ENCODE measurements around the gene CAPN15. TPM values are rescaled to one million over a fixed set of nuclear protein-coding genes. Genes with fewer than 3 reads are reported as not detected.

The CAPN15 gene
- total RNA-seq, 4 donors from 2014 or later = 19.6 to 42.6 (median 29.0) TPM

- H3K9me3 ChIP-seq = no peaks in the 10 kb centered on the region
- peak; percentile 83 to 85 for DNase-seq
- H3K27ac ChIP-seq = no peak overlapping the region
- no peak overlapping the region for H3K4me3 ChIP-seq (replicated peaks in 1 of 3)
- H3K27me3 ChIP-seq = no peaks in the 10 kb centered on the region
- intact Hi-C loops (cut with DNase I) = no loop called here
- H3K4me1 ChIP-seq = peaks cover 13 to 22% of the 10 kb centered on the region in 2 donors
- WGBS, 2 donors = 33 to 46% methylated on average over 14 to 17 of the region's 22 CpGs
- no peaks in the 10 kb centered on the region for H3K36me3 ChIP-seq
- TF ChIP-seq POLR2A (IDR thresholded peaks at IDR 0.05) = no peak
- TF ChIP-seq, protein P1, sequence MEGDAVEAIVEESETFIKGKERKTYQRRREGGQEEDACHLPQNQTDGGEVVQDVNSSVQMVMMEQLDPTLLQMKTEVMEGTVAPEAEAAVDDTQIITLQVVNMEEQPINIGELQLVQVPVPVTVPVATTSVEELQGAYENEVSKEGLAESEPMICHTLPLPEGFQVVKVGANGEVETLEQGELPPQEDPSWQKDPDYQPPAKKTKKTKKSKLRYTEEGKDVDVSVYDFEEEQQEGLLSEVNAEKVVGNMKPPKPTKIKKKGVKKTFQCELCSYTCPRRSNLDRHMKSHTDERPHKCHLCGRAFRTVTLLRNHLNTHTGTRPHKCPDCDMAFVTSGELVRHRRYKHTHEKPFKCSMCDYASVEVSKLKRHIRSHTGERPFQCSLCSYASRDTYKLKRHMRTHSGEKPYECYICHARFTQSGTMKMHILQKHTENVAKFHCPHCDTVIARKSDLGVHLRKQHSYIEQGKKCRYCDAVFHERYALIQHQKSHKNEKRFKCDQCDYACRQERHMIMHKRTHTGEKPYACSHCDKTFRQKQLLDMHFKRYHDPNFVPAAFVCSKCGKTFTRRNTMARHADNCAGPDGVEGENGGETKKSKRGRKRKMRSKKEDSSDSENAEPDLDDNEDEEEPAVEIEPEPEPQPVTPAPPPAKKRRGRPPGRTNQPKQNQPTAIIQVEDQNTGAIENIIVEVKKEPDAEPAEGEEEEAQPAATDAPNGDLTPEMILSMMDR (IDR thresholded peaks at IDR 0.05) = no peak
Measured at GRCh38 chr16:558298-559020, 30.9 kb downstream of the CAPN15 start.

- peaks cover 13 to 22% of the 10 kb centered on the region in 2 donors for H3K4me1 ChIP-seq
- intact Hi-C loops (cut with DNase I) = no loop called here
- no peak for TF ChIP-seq POLR2A (IDR thresholded peaks at IDR 0.05)
- TF ChIP-seq, protein P1 (IDR thresholded peaks at IDR 0.05) = no peak
- H3K36me3 ChIP-seq = no peaks in the 10 kb centered on the region
- no peaks in the 10 kb centered on the region for H3K27me3 ChIP-seq
- no peak overlapping the region for H3K4me3 ChIP-seq (replicated peaks in 1 of 3)
- no peaks in the 10 kb centered on the region for H3K9me3 ChIP-seq
- DNase-seq = no peak
- H3K27ac ChIP-seq = no peak overlapping the region
- 75 to 78% methylated on average over 4 to 7 of the region's 15 CpGs for WGBS, 2 donors
Measured at GRCh38 chr16:559021-559380, 31.5 kb downstream of the CAPN15 start.

DNA sequence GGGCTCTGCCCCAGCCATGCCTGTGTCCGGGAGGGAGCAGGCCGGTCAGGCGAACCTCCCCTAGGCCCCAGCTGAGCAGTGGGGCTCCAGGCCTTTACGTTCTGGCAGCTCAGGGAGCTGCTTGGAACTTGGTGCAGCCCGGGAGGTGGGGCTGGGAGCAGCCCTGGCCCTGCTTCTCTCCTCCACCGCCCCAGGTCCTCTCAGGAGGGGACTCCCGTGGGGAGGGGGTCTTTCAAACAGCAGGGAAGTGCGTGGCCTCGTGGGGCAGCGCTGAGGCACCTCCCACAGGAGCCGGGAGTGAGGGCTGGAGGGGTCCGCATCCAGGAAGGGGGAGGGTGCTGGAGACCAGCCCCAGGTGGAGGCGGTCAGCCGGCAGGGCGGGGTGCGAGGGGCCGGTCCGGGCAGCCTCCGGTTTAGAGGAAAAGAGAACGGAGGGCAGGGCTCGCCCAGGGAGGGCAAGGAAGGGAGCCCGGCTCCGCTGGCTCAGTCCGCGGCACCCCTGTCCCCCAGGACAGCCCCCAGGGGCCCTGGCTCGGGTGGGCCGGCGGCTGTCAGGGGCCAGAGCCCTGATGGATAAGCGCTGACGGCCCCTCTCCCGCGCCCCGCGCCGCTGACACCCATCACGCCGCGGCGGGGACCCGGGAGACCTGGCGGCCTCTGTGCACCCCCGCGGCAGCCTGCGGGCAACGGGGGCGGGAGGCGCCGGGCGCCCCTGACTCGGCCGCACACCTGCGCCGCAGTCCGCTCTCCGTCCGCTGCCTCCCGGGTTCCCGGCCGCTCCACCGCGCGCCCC is 32.1 kb downstream of the CAPN15 start:
- Histone ChIP-seq H3K27ac (no peak overlapping the region), H3K4me1 (peaks cover 13 to 22% of the 10 kb centered on the region in 2 donors), H3K4me3 (replicated peaks in 1 of 3) (no peak overlapping the region), H3K27me3 (no peaks in the 10 kb centered on the region), H3K36me3 (no peaks in the 10 kb centered on the region), H3K9me3 (no peaks in the 10 kb centered on the region)
- WGBS, 2 donors = 11 to 28% methylated on average over 9 to 13 of the region's 62 CpGs
- no peak for TF ChIP-seq POLR2A (IDR thresholded peaks at IDR 0.05)
- TF ChIP-seq, protein P1 (IDR thresholded peaks at IDR 0.05) = no peak
- no peak for DNase-seq
- intact Hi-C loops (cut with DNase I) = no loop called here

DNA sequence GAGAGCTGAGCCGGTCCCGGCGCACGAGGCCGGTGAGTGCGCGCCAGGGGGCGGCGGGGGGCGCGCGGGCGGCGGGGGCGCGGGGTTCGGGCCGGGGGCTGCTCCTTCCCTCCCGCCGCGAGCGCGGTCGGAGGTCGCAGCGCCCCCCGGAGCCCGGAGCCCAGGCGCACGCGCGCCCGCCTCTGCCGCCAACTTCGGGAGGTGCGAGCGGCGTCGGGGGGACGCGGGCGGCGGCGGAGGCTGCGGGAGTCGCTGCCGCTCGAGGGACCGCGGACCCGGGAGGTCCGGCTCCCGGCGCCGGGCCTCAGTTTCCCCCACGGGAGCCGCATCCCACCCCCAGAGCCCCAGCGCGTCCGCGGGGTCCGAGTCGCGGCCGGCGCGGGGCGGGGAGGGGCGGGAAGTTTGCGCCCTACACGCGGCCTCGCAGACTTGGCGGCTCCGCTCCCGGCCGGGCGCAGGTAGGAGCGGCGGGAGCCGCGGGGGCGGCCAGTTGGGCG is 32.7 kb downstream of the CAPN15 start, which contains the start of gene PRR35:
Gene PRR35 (plus strand): TSS at position 191 of the 497 bp plus-strand sequence. CDS start 2,901 bp downstream, outside the sequence.
- H3K27ac ChIP-seq = no peak within 1 kb of the TSS
- peaks cover 13 to 22% of the 10 kb centered on the region in 2 donors for H3K4me1 ChIP-seq
- intact Hi-C loops (cut with DNase I) = no loop called here
- H3K36me3 ChIP-seq = no peaks in the 10 kb centered on the region
- H3K9me3 ChIP-seq = no peaks in the 10 kb centered on the region
- DNase-seq = no peak
- H3K27me3 ChIP-seq = no peaks in the 10 kb centered on the region
- TF ChIP-seq POLR2A (IDR thresholded peaks at IDR 0.05) = no peak
- TF ChIP-seq, protein P1 (IDR thresholded peaks at IDR 0.05) = no peak
- H3K4me3 ChIP-seq (replicated peaks in 1 of 3) = no peak within 1 kb of the TSS
- WGBS, 2 donors = no CpG with 5 or more reads among the region's 84 CpGs

Data from thyroid gland (tissue), 4 donors.